Endothelial cell of umbilical vein (primary cell): ENCODE results near the gene SLC17A9. TPM values are rescaled to one million over a fixed set of nuclear protein-coding genes. Genes with fewer than 3 reads are reported as not detected.

ENCODE experiments used
- BruUV-seq: library from RNA; stranded (reverse); fragments of 400-500 nt; replicated peaks from 2 replicates; lab custom pipeline; 2021; lab: Mats Ljungman, UMichigan
- CTCF ChIA-PET: fragments of 300-600, 350-600 bp; sonication (Branson Sonifier 250); formaldehyde crosslinking; loops from one replicate; lab custom pipeline; 2021; ENCODE audit warnings: antibody characterized with exemption, inconsistent platforms; lab: Charles Lee
- POLR2A ChIA-PET: fragments of 300-600, 350-600 bp; sonication (Branson Sonifier 250); formaldehyde crosslinking; loops from one replicate; lab custom pipeline; 2021; ENCODE audit warnings: antibody characterized with exemption, inconsistent platforms; lab: Charles Lee
- DNase-seq: peaks from one replicate; pipeline ENCODE4 v3.0.0-alpha.2; 2011; ENCODE audit warnings: low read depth, low spot score
- FAIRE-seq: peaks from 2 replicates; lab custom pipeline; 2011; peaks lifted over from hg19 to GRCh38; lab: Jason Lieb, UNC
- H2AFZ ChIP-seq: 2 replicates; pipeline ENCODE4 v1.6.0; 2012; ENCODE audit warnings: low read depth, low read length, control low read depth, inconsistent platforms
- H3K27ac ChIP-seq: 2 replicates; pipeline ENCODE4 v1.5.1; 2011; ENCODE audit warnings: low read depth, mild to moderate bottlenecking, control low read depth, low read length, moderate library complexity; ENCODE audit not compliant: insufficient read depth
- H3K27me3 ChIP-seq, 2 experiments: 2 replicates each; pipeline versions ENCODE4 v1.6.0 to v1.6.1; 2011; ENCODE audit warnings: low read length in 2 of 2, mixed read lengths in 1 of 2; ENCODE audit not compliant: control insufficient read depth in 2 of 2, insufficient read depth in 2 of 2
- H3K36me3 ChIP-seq, 2 experiments: 2 replicates in 1 of 2; 3 replicates in 1 of 2; pipeline ENCODE4 v1.5.1; 2011; ENCODE audit warnings: low read length in 2 of 2, mild to moderate bottlenecking in 1 of 2, moderate library complexity in 1 of 2; ENCODE audit not compliant: control insufficient read depth in 2 of 2, insufficient read depth in 2 of 2; ENCODE audit errors: extremely low read depth in 1 of 2
- H3K4me1 ChIP-seq: 3 replicates; pipeline ENCODE4 v1.5.1; 2011; ENCODE audit warnings: mild to moderate bottlenecking, low read length; ENCODE audit not compliant: control insufficient read depth, insufficient read depth; ENCODE audit errors: extremely low read depth
- H3K4me2 ChIP-seq: 2 replicates; pipeline ENCODE4 v1.6.1; 2011; ENCODE audit warnings: low read length, control low read depth, mixed read lengths; ENCODE audit not compliant: insufficient read depth
- H3K4me3 ChIP-seq, 3 experiments: fragments of 200-600 bp in 1 of 3; sonication (generic), shearing (Covaris generic) in 1 of 3; replicated peaks in 1 of 3; 2 replicates each; pipeline ENCODE4 v1.5.1; 2011 to 2016; ENCODE audit warnings: control low read depth in 3 of 3, low read length in 3 of 3, mild to moderate bottlenecking in 2 of 3, inconsistent platforms in 1 of 3, low read depth in 1 of 3, moderate library complexity in 1 of 3; ENCODE audit not compliant: insufficient read depth in 1 of 3
- H3K79me2 ChIP-seq: 2 replicates; pipeline ENCODE4 v1.6.0; 2012; ENCODE audit warnings: low read length, inconsistent platforms; ENCODE audit not compliant: control insufficient read depth, insufficient read depth
- H3K9ac ChIP-seq: replicated peaks from 2 replicates; pipeline ENCODE3; 2011; ENCODE audit warnings: low read length, control low read depth; ENCODE audit not compliant: insufficient read depth; ENCODE audit errors: extremely low read depth
- H3K9me1 ChIP-seq: replicated peaks from 3 replicates; pipeline ENCODE4 v1.6.0; 2011; ENCODE audit warnings: mild to moderate bottlenecking, low read length; ENCODE audit not compliant: control insufficient read depth, insufficient read depth; ENCODE audit errors: extremely low read depth
- H3K9me3 ChIP-seq: replicated peaks from 2 replicates; pipeline ENCODE4 v1.5.1; 2012; ENCODE audit warnings: low read length, inconsistent platforms; ENCODE audit not compliant: control insufficient read depth, insufficient read depth
- H4K20me1 ChIP-seq: replicated peaks from 2 replicates; pipeline ENCODE3; 2011; ENCODE audit warnings: mild to moderate bottlenecking, low read length; ENCODE audit not compliant: control insufficient read depth, insufficient read depth; ENCODE audit errors: extremely low read depth
- CTCF ChIP-seq, 2 donors: IDR thresholded peaks; 1 replicate in 1 of 2; 2 replicates in 1 of 2; pipeline ENCODE4 v1.5.1; 2011; ENCODE audit warnings: low read length in 2 of 2, mild to moderate bottlenecking in 2 of 2, moderate library complexity in 2 of 2, control low read depth in 1 of 2, inconsistent platforms in 1 of 2, low read depth in 1 of 2; ENCODE audit not compliant: insufficient read depth in 1 of 2; ENCODE audit errors: extremely low read depth in 1 of 2
- EZH2 ChIP-seq: IDR thresholded peaks from 2 replicates; pipeline ENCODE4 v1.6.1; 2012; ENCODE audit warnings: borderline replicate concordance, low read depth, mild to moderate bottlenecking, moderate library complexity, low read length, inconsistent platforms; ENCODE audit not compliant: severe bottlenecking
- FOS ChIP-seq: IDR thresholded peaks from 2 replicates; pipeline ENCODE4 v1.6.1; 2011; ENCODE audit warnings: mild to moderate bottlenecking, low read length, moderate library complexity, borderline replicate concordance; ENCODE audit not compliant: insufficient read depth
- GATA2 ChIP-seq: IDR thresholded peaks from 2 replicates; pipeline ENCODE4 v1.7.0; 2011; ENCODE audit warnings: low read depth, mild to moderate bottlenecking, moderate library complexity, mixed read lengths, low read length; ENCODE audit not compliant: insufficient read length, insufficient read depth
- JUN ChIP-seq: IDR thresholded peaks from 2 replicates; pipeline ENCODE4 v1.6.1; 2011; ENCODE audit warnings: borderline replicate concordance, low read depth; ENCODE audit not compliant: insufficient read length, insufficient read depth
- MAX ChIP-seq: IDR thresholded peaks from 2 replicates; pipeline ENCODE4 v1.6.1; 2011; ENCODE audit not compliant: insufficient read depth, insufficient read length
- MYC ChIP-seq: IDR thresholded peaks from one replicate; pipeline ENCODE4 v1.6.1; 2011; ENCODE audit warnings: mild to moderate bottlenecking, low read depth, low read length
- POLR2A ChIP-seq: IDR thresholded peaks from 2 replicates; pipeline ENCODE4 v1.6.1; 2012; ENCODE audit warnings: low read depth, mild to moderate bottlenecking, control low read depth, low read length
- POLR2AphosphoS5 ChIP-seq: IDR thresholded peaks from 2 replicates; pipeline ENCODE4 v1.6.1; 2012; ENCODE audit warnings: low read depth, mild to moderate bottlenecking, control low read depth, low read length, moderate library complexity; ENCODE audit not compliant: insufficient read depth
- dilution Hi-C: fragments of 300-500 bp; cut with MboI; formaldehyde crosslinking; loops from one replicate; pipeline ENCODE4 v1.15.0; 2019; ENCODE audit warnings: low sequenced_read_pairs; ENCODE audit not compliant: extremely low pct_ligation_motif_present
- intact Hi-C: fragments of 100-400 bp; cut with micrococcal nuclease; formaldehyde crosslinking; loops from one replicate; pipeline ENCODE4 v1.10.0; 2022
- polyA plus RNA-seq, 4 experiments: library from polyadenylated mRNA; depleted of rRNA in 3 of 4; stranded (reverse) in 3 of 4; unstranded in 1 of 4; fragments of >200 nt; gene quantifications; 2 replicates each; pipeline versions ENCODE4 v1.2.1 to v1.2.3, GENCODE V29; 2011 to 2012; ENCODE audit warnings: missing spikeins in 1 of 4
- total RNA-seq: library from RNA; stranded (reverse); gene quantifications from 2 replicates; pipeline ENCODE4 v1.2.3, GENCODE V29; 2021

SLC17A9 gene
- total and polyA plus RNA-seq, 2 donors (not counting 3 experiments of a cell fraction or from before 2014, with no cell fraction given) = 38.2 to 44.5 TPM

GRCh38 chr20:62979310-62979709 lies 26.8 kb downstream of the SLC17A9 start:
- Histone ChIP-seq H3K9me1 (no peaks in the 10 kb centered on the region), H3K9ac (no peak overlapping the region), H3K27me3 (peaks cover 32 to 34% of the 10 kb centered on the region in 2 experiments), H3K79me2 (no peaks in the 10 kb centered on the region), H3K9me3 (no peaks in the 10 kb centered on the region), H3K4me3 (no peak overlapping the region), H4K20me1 (no peaks in the 10 kb centered on the region), H3K27ac (no peak overlapping the region), H3K4me1 (no peaks in the 10 kb centered on the region), H3K4me2 (no peak overlapping the region), H3K36me3 (no peaks in the 10 kb centered on the region), H2AFZ (no peak overlapping the region)
- CTCF ChIA-PET = interaction anchor here (1.2 to 2.0 kb wide), 2 partner anchors 14 to 30 kb away, joined by 3 to 12 read pairs; no protein-coding TSS in a partner anchor
- POLR2A ChIA-PET = no interaction called here
- no TSS peak for BruUV-seq
- dilution Hi-C loops = no loop called here
- TF ChIP-seq FOS (no peak), CTCF (IDR thresholded peaks at IDR 0.05; ENCODE audit: extremely low read depth in 1 of 2, insufficient read depth in 1 of 2, low read depth in 1 of 2, low read length in 2 of 2) (no peak), GATA2 (no peak), MAX (no peak), POLR2A (no peak), JUN (no peak), POLR2AphosphoS5 (no peak), EZH2 (no peak), MYC (no peak)
- intact Hi-C loops = no loop called here
- no peak for FAIRE-seq
- DNase-seq = no peak
